ENCODE measurements around the gene GREM2.

Gene GREM2

DNA sequence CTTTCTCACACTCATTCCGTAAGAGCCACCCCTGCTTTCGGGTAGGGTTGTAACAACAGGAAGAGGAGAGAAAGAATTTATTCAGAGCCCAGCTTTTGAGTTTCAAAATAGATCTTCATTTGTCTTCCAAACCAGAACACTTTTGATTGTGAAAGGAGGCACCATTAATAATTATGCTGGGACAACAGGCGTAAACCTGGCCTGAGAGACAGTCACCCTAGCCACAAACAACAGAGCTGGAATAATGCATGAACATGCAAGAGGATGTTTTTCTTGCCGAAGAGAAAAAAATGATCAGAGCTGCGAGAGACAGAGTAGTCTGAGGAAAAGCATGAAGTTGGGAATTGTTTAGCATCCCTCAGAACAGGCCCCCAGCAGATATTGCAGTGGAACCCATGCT lies 18.5 kb upstream of the GREM2 start:
- H3K27me3 ChIP-seq (ENCODE audit: low read depth, low read length): no peaks in the 10 kb centered on the region
- no peak overlapping the region for H3K27ac ChIP-seq (ENCODE audit: low read length)
- no peaks in the 10 kb centered on the region for H3K36me3 ChIP-seq (ENCODE audit: control insufficient read depth in 1 of 2, insufficient read depth in 2 of 2, low read length in 2 of 2)
- no peaks in the 10 kb centered on the region for H3K9me3 ChIP-seq (ENCODE audit: control insufficient read depth in 1 of 2, low read length in 2 of 2)
- H3K4me1 ChIP-seq (ENCODE audit: control insufficient read depth in 1 of 2, insufficient read depth in 2 of 2, low read length in 2 of 2): no peaks in the 10 kb centered on the region
- H3K4me3 ChIP-seq (ENCODE audit: low read depth in 1 of 2, low read length in 2 of 2): no peak overlapping the region

DNA sequence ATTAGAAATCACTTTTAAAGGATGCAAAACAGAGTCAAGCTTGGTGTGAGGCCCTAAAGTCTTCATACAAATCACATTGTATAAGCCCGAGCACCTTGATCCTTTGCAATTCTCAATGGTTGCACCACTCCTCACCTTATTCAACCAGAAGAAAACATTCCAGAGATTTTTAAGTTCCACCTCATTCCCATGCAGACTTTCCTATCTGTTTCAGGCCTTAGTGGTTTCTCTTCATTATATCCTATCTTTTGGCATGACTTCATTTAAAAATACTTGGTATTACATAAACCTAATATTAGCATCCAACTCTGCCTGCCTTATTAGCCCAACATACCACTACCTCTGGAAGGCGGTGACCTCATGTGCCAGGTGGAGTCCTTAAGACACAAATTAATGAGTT lies 9.3 kb upstream of the GREM2 start:
- Histone ChIP-seq H3K4me3 (ENCODE audit: low read depth in 1 of 2, low read length in 2 of 2) (no peak overlapping the region), H3K4me1 (ENCODE audit: control insufficient read depth in 1 of 2, insufficient read depth in 2 of 2, low read length in 2 of 2) (peaks cover 0 to 3% of the 10 kb centered on the region in 2 donors), H3K27ac (ENCODE audit: low read length) (no peak overlapping the region), H3K9me3 (ENCODE audit: control insufficient read depth in 1 of 2, low read length in 2 of 2) (peaks cover 0 to 2% of the 10 kb centered on the region in 2 donors), H3K36me3 (ENCODE audit: control insufficient read depth in 1 of 2, insufficient read depth in 2 of 2, low read length in 2 of 2) (no peaks in the 10 kb centered on the region), H3K27me3 (ENCODE audit: low read depth, low read length) (no peaks in the 10 kb centered on the region)

DNA sequence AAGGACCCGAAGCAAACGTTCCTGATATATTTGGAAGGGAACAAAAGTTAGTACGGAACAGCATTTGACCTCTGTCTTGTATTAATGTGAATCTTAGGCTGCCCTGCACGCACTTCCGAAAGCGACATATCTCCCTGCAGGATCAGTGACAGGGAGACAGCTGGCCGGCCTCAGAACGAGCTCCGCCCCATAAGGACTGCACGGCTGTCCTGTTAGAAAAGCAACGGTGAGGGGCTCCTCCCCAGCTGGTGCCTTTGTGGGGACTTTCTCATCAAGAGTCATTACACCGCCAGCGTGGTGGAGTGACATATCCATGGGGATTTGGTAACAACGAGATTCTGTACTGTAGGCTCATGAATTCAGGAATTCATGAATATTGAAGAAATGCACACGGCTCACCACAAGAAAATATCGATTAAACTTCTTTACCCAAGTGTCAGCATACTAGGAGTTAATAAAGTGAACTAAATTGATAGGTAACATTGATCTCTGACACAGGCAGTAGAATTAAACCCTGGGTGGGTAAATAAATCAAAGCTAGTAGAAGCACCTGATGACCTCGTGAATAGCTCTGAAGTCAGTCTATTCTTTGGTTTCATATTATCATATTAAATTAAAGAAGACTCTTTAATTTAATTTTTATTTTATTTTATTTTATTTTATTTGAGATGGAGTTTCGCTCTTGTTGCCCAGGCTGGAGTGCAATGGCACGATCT lies 8.1 kb upstream of the GREM2 start:
- Histone ChIP-seq H3K9me3 (ENCODE audit: control insufficient read depth in 1 of 2, low read length in 2 of 2) (peaks cover 0 to 2% of the 10 kb centered on the region in 2 donors), H3K4me3 (ENCODE audit: low read depth in 1 of 2, low read length in 2 of 2) (peak overlapping the region; percentile 8 to 49), H3K4me1 (ENCODE audit: control insufficient read depth in 1 of 2, insufficient read depth in 2 of 2, low read length in 2 of 2) (peaks cover 0 to 3% of the 10 kb centered on the region in 2 donors), H3K27ac (ENCODE audit: low read length) (no peak overlapping the region), H3K27me3 (ENCODE audit: low read depth, low read length) (no peaks in the 10 kb centered on the region), H3K36me3 (ENCODE audit: control insufficient read depth in 1 of 2, insufficient read depth in 2 of 2, low read length in 2 of 2) (no peaks in the 10 kb centered on the region)

DNA sequence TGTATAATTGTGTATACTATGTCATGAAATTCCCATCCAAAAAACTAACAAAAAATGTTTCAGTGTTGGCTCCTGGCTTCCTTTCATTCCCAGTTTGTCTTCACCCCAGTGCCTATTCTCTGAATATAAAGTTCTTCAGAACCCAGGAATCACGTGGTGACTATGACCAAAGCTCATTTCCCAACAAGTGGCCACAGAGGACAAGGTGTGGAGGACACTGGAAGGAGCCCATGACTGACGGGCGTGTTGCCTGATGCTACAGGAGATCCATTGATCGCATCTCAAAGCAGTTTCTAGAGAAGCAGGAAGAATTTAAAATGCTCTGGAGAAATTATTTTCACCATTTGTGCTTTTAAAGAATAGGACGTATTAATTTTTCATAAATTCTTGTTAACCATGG lies 7.4 kb upstream of the GREM2 start:
- peaks cover 0 to 2% of the 10 kb centered on the region in 2 donors for H3K9me3 ChIP-seq (ENCODE audit: control insufficient read depth in 1 of 2, low read length in 2 of 2)
- H3K4me1 ChIP-seq (ENCODE audit: control insufficient read depth in 1 of 2, insufficient read depth in 2 of 2, low read length in 2 of 2): peaks cover 0 to 3% of the 10 kb centered on the region in 2 donors
- no peaks in the 10 kb centered on the region for H3K36me3 ChIP-seq (ENCODE audit: control insufficient read depth in 1 of 2, insufficient read depth in 2 of 2, low read length in 2 of 2)
- no peak overlapping the region for H3K27ac ChIP-seq (ENCODE audit: low read length)
- no peak overlapping the region for H3K4me3 ChIP-seq (ENCODE audit: low read depth in 1 of 2, low read length in 2 of 2)
- H3K27me3 ChIP-seq (ENCODE audit: low read depth, low read length): no peaks in the 10 kb centered on the region

DNA sequence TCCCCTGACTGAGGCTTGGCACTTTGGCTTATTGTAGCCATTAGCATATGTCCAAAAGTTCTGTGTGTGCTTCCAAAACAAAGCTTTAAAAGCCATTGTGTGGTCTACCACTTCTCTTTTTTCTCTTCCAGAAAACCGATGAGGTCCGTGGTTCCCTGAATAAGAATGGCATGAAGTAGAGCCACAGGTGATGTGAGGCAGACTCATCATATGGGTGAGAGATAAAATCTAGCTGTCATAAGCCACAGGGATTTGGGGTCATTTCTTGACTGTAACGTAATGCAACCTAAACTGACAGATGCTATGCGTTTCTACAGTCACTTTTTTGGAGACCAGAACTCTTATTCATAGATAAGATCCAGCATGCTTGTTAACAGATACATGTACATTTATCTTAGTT lies 7.0 kb upstream of the GREM2 start:
- no peak overlapping the region for H3K27ac ChIP-seq (ENCODE audit: low read length)
- no peaks in the 10 kb centered on the region for H3K36me3 ChIP-seq (ENCODE audit: control insufficient read depth in 1 of 2, insufficient read depth in 2 of 2, low read length in 2 of 2)
- peaks cover 0 to 2% of the 10 kb centered on the region in 2 donors for H3K9me3 ChIP-seq (ENCODE audit: control insufficient read depth in 1 of 2, low read length in 2 of 2)
- peaks cover 0 to 3% of the 10 kb centered on the region in 2 donors for H3K4me1 ChIP-seq (ENCODE audit: control insufficient read depth in 1 of 2, insufficient read depth in 2 of 2, low read length in 2 of 2)
- H3K27me3 ChIP-seq (ENCODE audit: low read depth, low read length): no peaks in the 10 kb centered on the region
- H3K4me3 ChIP-seq (ENCODE audit: low read depth in 1 of 2, low read length in 2 of 2): no peak overlapping the region

DNA sequence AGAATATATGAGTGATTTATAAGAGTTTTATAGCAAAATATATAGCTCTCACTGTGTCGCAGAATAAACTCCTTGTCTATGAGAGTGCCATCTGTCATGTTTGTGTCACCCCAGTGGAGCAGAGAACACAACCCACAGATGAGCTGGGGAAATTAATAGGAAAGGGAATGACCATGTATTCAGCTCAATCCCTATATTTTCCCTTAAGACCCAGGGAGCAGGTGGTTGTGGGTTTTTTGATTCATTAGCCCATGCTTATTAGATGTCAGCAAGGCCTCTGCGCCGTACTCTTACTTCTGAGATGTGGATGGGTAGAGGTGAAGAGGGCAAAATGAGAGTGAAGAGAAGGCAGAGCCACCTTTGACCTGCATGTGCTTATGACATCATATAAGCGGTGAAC lies 4.1 kb upstream of the GREM2 start:
- H3K27ac ChIP-seq (ENCODE audit: low read length): no peak overlapping the region
- H3K27me3 ChIP-seq (ENCODE audit: low read depth, low read length): peaks cover 4% of the 10 kb centered on the region
- no peak overlapping the region for H3K4me3 ChIP-seq (ENCODE audit: low read depth in 1 of 2, low read length in 2 of 2)
- H3K4me1 ChIP-seq (ENCODE audit: control insufficient read depth in 1 of 2, insufficient read depth in 2 of 2, low read length in 2 of 2): peaks cover 0 to 6% of the 10 kb centered on the region in 2 donors
- no peaks in the 10 kb centered on the region for H3K9me3 ChIP-seq (ENCODE audit: control insufficient read depth in 1 of 2, low read length in 2 of 2)
- no peaks in the 10 kb centered on the region for H3K36me3 ChIP-seq (ENCODE audit: control insufficient read depth in 1 of 2, insufficient read depth in 2 of 2, low read length in 2 of 2)

DNA sequence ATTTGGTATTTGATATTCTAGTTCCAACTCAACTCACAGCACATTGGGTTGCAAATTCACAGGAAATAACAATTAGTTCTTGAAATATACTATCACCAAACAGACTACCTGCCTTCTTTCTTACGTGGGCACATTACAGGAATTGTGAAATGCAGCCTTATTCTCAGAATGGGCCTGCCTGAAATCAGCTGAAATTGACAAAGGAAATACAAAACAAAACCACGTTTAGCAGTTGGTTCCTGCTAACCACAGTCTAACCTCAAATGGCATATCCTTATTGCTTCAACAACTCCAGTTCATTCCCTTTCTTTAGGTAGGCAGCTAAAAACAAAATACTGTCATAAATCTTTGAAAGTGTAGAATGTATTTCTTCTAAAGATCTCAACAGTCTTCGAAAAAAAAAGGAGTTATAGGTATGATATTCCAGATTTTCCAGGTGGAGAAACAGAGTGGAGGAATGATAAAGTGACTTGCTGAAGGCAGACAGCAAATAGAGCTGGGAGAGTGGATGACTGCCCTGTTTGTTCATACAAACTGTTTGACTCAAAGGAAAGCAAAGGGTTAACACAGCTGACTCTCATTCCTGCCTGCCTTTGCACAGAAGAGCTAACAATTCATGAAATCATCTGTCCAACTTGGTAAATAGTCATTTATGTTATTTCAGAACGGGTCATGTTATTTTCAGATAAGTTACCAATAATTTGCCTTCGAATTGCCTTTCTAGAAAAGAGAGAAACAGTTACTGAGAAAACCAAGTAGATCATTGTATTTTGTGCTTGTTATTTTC lies 1.6 kb upstream of the GREM2 start:
- peaks cover 4% of the 10 kb centered on the region for H3K27me3 ChIP-seq (ENCODE audit: low read depth, low read length)
- H3K36me3 ChIP-seq (ENCODE audit: control insufficient read depth in 1 of 2, insufficient read depth in 2 of 2, low read length in 2 of 2): no peaks in the 10 kb centered on the region
- H3K27ac ChIP-seq (ENCODE audit: low read length): no peak overlapping the region
- no peaks in the 10 kb centered on the region for H3K9me3 ChIP-seq (ENCODE audit: control insufficient read depth in 1 of 2, low read length in 2 of 2)
- peaks cover 0 to 4% of the 10 kb centered on the region in 2 donors for H3K4me1 ChIP-seq (ENCODE audit: control insufficient read depth in 1 of 2, insufficient read depth in 2 of 2, low read length in 2 of 2)
- H3K4me3 ChIP-seq (ENCODE audit: low read depth in 1 of 2, low read length in 2 of 2): no peak overlapping the region

DNA sequence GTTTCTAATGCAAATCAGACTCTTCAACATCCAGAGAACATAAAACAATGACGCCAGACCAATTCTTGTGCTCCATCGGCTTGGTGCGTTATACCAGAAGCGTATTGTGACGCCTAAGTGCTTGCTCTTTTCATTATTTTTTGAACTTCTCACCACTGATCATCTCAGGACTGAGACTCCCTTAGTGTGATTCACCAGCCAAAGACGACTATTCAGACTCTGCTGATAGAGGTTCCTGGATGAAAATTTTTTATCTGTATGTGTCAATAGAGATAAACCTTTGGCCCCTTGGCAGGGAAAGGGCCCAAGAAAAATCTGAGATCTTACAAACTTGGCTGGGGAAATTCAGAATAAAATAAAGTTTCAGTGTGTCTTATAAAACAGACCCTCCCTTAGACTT lies 856 bp upstream of the GREM2 start:
- Histone ChIP-seq H3K27me3 (ENCODE audit: low read depth, low read length) (peaks cover 4% of the 10 kb centered on the region), H3K36me3 (ENCODE audit: control insufficient read depth in 1 of 2, insufficient read depth in 2 of 2, low read length in 2 of 2) (no peaks in the 10 kb centered on the region), H3K4me3 (ENCODE audit: low read depth in 1 of 2, low read length in 2 of 2) (no peak overlapping the region), H3K4me1 (ENCODE audit: control insufficient read depth in 1 of 2, insufficient read depth in 2 of 2, low read length in 2 of 2) (peaks cover 0 to 4% of the 10 kb centered on the region in 2 donors), H3K27ac (ENCODE audit: low read length) (no peak overlapping the region), H3K9me3 (ENCODE audit: control insufficient read depth in 1 of 2, low read length in 2 of 2) (no peaks in the 10 kb centered on the region)

DNA sequence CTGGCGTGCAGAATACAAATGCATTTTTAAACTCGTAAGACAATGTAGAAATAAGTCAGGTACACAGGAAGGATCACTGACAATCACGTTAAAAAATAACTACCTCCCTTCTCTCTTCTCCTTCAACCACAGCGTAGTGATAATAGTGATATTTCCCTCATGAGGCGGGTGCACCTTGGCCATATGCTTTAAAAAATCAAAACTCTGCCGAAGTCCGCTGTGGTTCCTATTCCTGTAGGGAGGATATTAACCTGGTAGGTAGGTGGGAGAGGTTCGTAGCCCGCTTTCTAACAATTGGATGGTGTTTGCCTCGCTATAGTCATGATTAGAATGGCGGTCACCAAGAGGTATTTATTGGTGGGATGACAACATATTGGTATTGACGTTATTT lies 732 bp downstream of the GREM2 start:
- Histone ChIP-seq H3K36me3 (ENCODE audit: control insufficient read depth in 1 of 2, insufficient read depth in 2 of 2, low read length in 2 of 2) (no peaks in the 10 kb centered on the region), H3K9me3 (ENCODE audit: control insufficient read depth in 1 of 2, low read length in 2 of 2) (no peaks in the 10 kb centered on the region), H3K4me1 (ENCODE audit: control insufficient read depth in 1 of 2, insufficient read depth in 2 of 2, low read length in 2 of 2) (peaks cover 0 to 4% of the 10 kb centered on the region in 2 donors), H3K27ac (ENCODE audit: low read length) (peak overlapping the region; percentile 65), H3K4me3 (ENCODE audit: low read depth in 1 of 2, low read length in 2 of 2) (peak overlapping the region; percentile 79 to 81), H3K27me3 (ENCODE audit: low read depth, low read length) (peaks cover 4% of the 10 kb centered on the region)

DNA sequence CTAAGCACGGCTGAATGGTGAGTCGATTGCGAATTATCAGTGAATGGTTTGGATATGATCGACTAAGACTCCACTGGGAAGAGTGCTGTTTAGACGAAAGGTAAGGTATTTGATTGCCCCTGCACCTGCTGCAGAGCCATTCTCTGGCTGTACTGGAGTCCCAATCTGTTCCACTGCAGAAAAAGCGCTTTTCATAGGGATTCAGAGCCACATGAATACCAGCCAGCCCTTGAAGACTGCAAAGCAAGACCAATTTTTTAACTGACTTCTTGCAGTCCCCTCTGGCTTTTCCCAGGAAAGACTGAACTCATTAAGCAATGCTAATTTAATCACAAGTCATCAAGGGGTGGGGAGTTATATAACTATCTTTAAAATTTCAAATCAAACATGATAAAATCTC lies 1.3 kb downstream of the GREM2 start:
- Histone ChIP-seq H3K27me3 (ENCODE audit: low read depth, low read length) (peaks cover 4% of the 10 kb centered on the region), H3K4me3 (ENCODE audit: low read depth in 1 of 2, low read length in 2 of 2) (peak overlapping the region; percentile 10 to 79), H3K4me1 (ENCODE audit: control insufficient read depth in 1 of 2, insufficient read depth in 2 of 2, low read length in 2 of 2) (peaks cover 0 to 4% of the 10 kb centered on the region in 2 donors), H3K9me3 (ENCODE audit: control insufficient read depth in 1 of 2, low read length in 2 of 2) (no peaks in the 10 kb centered on the region), H3K36me3 (ENCODE audit: control insufficient read depth in 1 of 2, insufficient read depth in 2 of 2, low read length in 2 of 2) (no peaks in the 10 kb centered on the region), H3K27ac (ENCODE audit: low read length) (no peak overlapping the region)

DNA sequence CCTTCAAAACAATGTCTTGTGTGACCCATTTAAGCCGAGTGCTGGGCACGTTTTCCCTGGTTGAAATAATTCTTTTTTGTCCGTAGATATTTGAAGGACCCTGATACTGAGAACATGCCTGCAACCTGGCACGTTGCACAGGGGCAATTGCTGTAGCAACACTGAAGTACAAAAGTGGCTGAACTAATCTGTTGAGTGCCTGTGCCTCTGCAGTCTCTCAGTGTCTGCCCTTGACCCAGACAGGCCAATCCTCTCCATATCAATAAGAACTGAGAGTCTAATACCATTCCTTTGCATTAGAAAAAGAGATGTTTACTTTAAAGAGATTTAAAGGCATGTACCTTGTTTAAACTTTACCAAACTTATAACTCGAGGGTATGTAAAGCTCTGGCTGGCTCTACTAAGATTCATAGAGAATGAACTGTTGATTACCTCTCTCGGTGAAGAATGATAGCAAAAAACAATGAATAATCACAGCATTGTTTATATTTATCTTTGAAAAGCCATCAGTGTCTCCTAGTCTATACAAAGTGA lies 2.4 kb downstream of the GREM2 start:
- no peak overlapping the region for H3K27ac ChIP-seq (ENCODE audit: low read length)
- no peaks in the 10 kb centered on the region for H3K36me3 ChIP-seq (ENCODE audit: control insufficient read depth in 1 of 2, insufficient read depth in 2 of 2, low read length in 2 of 2)
- H3K4me3 ChIP-seq (ENCODE audit: low read depth in 1 of 2, low read length in 2 of 2): peak overlapping the region; percentile 10 to 79
- H3K27me3 ChIP-seq (ENCODE audit: low read depth, low read length): peaks cover 4% of the 10 kb centered on the region
- H3K4me1 ChIP-seq (ENCODE audit: control insufficient read depth in 1 of 2, insufficient read depth in 2 of 2, low read length in 2 of 2): peaks cover 0 to 4% of the 10 kb centered on the region in 2 donors
- no peaks in the 10 kb centered on the region for H3K9me3 ChIP-seq (ENCODE audit: control insufficient read depth in 1 of 2, low read length in 2 of 2)
